IgD-negative memory B cell (primary cell): ENCODE data around the gene PARP8. TPM values are rescaled to one million over a fixed set of nuclear protein-coding genes. Genes with fewer than 3 reads are reported as not detected.

Source experiments
- H3K27ac Mint-ChIP-seq, 3 donors: one replicate each; pipeline ENCODE4 v1.8.0; 2020 to 2022; ENCODE audit warnings: mild to moderate bottlenecking in 3 of 3, mixed read lengths in 3 of 3, moderate library complexity in 1 of 3
- H3K27me3 Mint-ChIP-seq: one replicate; pipeline ENCODE4 v1.8.0; 2021; ENCODE audit warnings: mixed read lengths
- H3K36me3 Mint-ChIP-seq: one replicate; pipeline ENCODE4 v1.8.0; 2020; ENCODE audit warnings: mild to moderate bottlenecking, mixed read lengths
- H3K4me1 Mint-ChIP-seq, 3 donors: one replicate each; pipeline ENCODE4 v1.8.0; 2020 to 2022; ENCODE audit warnings: mixed read lengths in 3 of 3, mild to moderate bottlenecking in 1 of 3
- H3K4me3 Mint-ChIP-seq, 4 donors: one replicate each; pipeline ENCODE4 v1.8.0; 2020 to 2022; ENCODE audit warnings: mild to moderate bottlenecking in 4 of 4, mixed read lengths in 4 of 4, moderate library complexity in 3 of 4
- H3K9me3 Mint-ChIP-seq, 3 donors: one replicate each; pipeline ENCODE4 v1.8.0; 2020 to 2021; ENCODE audit warnings: mixed read lengths in 3 of 3, mild to moderate bottlenecking in 1 of 3
- polyA plus RNA-seq: library from polyadenylated mRNA; unstranded; fragments of 300-500 nt; fragmentation: Illumina TruSeq; gene quantifications from one replicate; pipeline ENCODE4 v1.2.3, GENCODE V29; 2021

The PARP8 gene
- polyA plus RNA-seq, 1 donor from 2014 or later = 34.1 TPM

- peak overlapping the region in 2 of 3 donors; percentile 16 to 33 for H3K27ac Mint-ChIP-seq
- no peaks in the 10 kb centered on the region for H3K27me3 Mint-ChIP-seq
- peak overlapping the region in 1 of 4 donors; percentile 3 for H3K4me3 Mint-ChIP-seq
- H3K36me3 Mint-ChIP-seq = peaks cover 3% of the 10 kb centered on the region
- H3K4me1 Mint-ChIP-seq = peaks cover 28 to 45% (median 37%) of the 10 kb centered on the region in 3 donors
- H3K9me3 Mint-ChIP-seq = no peaks in the 10 kb centered on the region
Observed at GRCh38 chr5:50726475-50727148, 60.2 kb downstream of the PARP8 start.

DNA sequence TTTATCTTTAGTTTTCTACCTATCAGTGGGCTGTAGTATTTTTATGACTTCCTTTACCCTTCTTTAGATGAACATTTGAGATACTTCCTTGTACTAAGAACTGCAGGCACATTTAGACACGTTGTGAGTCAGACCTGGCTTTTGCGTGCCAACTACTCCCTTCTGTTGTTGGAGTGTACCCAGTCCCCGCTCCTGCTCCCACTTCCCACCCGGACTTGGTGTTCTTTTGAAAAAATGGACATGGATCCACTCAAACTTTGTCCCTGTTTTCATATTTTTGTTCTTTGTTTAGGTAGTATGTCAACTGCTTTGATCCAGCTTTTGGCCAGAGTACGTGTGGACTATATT lies 60.7 kb downstream of the PARP8 start:
- Mint-ChIP-seq H3K27ac (peak overlapping the region in 1 of 3 donors; percentile 33), H3K4me1 (peaks cover 28 to 43% (median 36%) of the 10 kb centered on the region in 3 donors), H3K9me3 (no peaks in the 10 kb centered on the region), H3K4me3 (peak overlapping the region in 2 of 4 donors; percentile 3), H3K36me3 (peaks cover 3% of the 10 kb centered on the region), H3K27me3 (no peaks in the 10 kb centered on the region)

DNA sequence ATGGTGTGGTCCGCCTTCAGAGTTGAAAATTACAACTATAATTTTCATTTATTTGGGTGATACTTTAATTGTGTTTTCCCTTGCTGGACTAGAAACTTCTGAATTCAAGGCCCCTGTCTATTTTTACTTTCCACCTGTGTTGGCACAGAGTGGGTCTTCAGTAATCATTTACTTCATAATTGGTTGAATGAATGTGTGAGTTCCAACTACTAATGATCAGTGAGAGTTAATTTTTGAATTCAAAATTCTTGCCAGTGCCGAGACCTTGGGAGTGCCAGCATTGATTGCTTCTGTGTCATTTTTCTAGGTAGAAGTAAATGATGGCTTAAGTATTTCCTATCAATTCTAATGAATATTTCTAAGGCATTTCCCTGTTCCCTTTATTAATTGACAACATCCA lies 61.4 kb downstream of the PARP8 start:
- H3K27me3 Mint-ChIP-seq = no peaks in the 10 kb centered on the region
- no peak overlapping the region for H3K27ac Mint-ChIP-seq
- H3K4me3 Mint-ChIP-seq = no peak overlapping the region
- peaks cover 3% of the 10 kb centered on the region for H3K36me3 Mint-ChIP-seq
- H3K9me3 Mint-ChIP-seq = no peaks in the 10 kb centered on the region
- H3K4me1 Mint-ChIP-seq = peaks cover 23 to 36% (median 29%) of the 10 kb centered on the region in 3 donors

GRCh38 chr5:50730336-50730735 lies 63.9 kb downstream of the PARP8 start:
- Mint-ChIP-seq H3K27me3 (no peaks in the 10 kb centered on the region), H3K36me3 (peaks cover 3% of the 10 kb centered on the region), H3K4me3 (no peak overlapping the region), H3K4me1 (peaks cover 22 to 37% (median 34%) of the 10 kb centered on the region in 3 donors), H3K27ac (no peak overlapping the region), H3K9me3 (no peaks in the 10 kb centered on the region)

GRCh38 chr5:50730841-50731240 lies 64.4 kb downstream of the PARP8 start:
- peaks cover 1% of the 10 kb centered on the region for H3K36me3 Mint-ChIP-seq
- no peaks in the 10 kb centered on the region for H3K9me3 Mint-ChIP-seq
- no peaks in the 10 kb centered on the region for H3K27me3 Mint-ChIP-seq
- H3K27ac Mint-ChIP-seq = peak overlapping the region in 1 of 3 donors; percentile 31
- H3K4me3 Mint-ChIP-seq = no peak overlapping the region
- H3K4me1 Mint-ChIP-seq = peaks cover 21 to 37% (median 34%) of the 10 kb centered on the region in 3 donors

- peaks cover 15 to 23% (median 19%) of the 10 kb centered on the region in 3 donors for H3K4me1 Mint-ChIP-seq
Observed at GRCh38 chr5:50733741-50734140, 67.3 kb downstream of the PARP8 start.

GRCh38 chr5:50738864-50739263 lies 72.4 kb downstream of the PARP8 start:
- no peaks in the 10 kb centered on the region for H3K27me3 Mint-ChIP-seq
- H3K27ac Mint-ChIP-seq = peak overlapping the region in 1 of 3 donors; percentile 69
- H3K9me3 Mint-ChIP-seq = peaks cover 0 to 4% (median 0%) of the 10 kb centered on the region in 3 donors
- no peaks in the 10 kb centered on the region for H3K36me3 Mint-ChIP-seq
- H3K4me1 Mint-ChIP-seq = peaks cover 25 to 31% (median 31%) of the 10 kb centered on the region in 3 donors
- H3K4me3 Mint-ChIP-seq = no peak overlapping the region

More at GRCh38 chr5:50733741-50734140, 67.3 kb downstream of the PARP8 start:
- H3K36me3 Mint-ChIP-seq = peaks cover 1% of the 10 kb centered on the region
- H3K27me3 Mint-ChIP-seq = no peaks in the 10 kb centered on the region
- H3K9me3 Mint-ChIP-seq = no peaks in the 10 kb centered on the region
- H3K4me3 Mint-ChIP-seq = no peak overlapping the region
- peak overlapping the region in 1 of 3 donors; percentile 4 for H3K27ac Mint-ChIP-seq

GRCh38 chr5:50740832-50741231 lies 74.4 kb downstream of the PARP8 start:
- Mint-ChIP-seq H3K4me3 (no peak overlapping the region), H3K27ac (no peak overlapping the region), H3K4me1 (peaks cover 31 to 42% (median 38%) of the 10 kb centered on the region in 3 donors), H3K9me3 (peaks cover 0 to 4% (median 0%) of the 10 kb centered on the region in 3 donors), H3K27me3 (no peaks in the 10 kb centered on the region), H3K36me3 (no peaks in the 10 kb centered on the region)

DNA sequence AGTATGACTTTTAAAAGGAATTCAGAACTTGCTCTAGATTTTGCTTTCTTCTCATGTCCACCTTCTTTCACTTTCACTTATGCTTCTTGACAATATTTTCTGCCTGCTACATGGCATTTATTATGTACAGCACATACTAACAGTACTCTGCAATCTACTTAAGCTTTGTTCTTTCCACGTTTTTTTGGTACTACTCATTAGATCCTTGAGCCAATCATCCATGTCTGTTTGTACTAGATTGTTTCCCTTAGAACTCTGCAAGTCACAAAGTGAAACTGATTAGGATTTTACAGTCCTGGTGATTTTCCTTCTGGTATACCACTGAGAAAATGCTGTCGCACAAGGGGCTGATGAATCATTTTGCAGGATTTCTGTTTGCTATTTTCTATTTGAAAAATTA lies 78.3 kb downstream of the PARP8 start:
- Mint-ChIP-seq H3K4me1 (peaks cover 33 to 57% (median 53%) of the 10 kb centered on the region in 3 donors), H3K4me3 (peak overlapping the region; percentile 39 to 86 (median 78)), H3K27ac (peak overlapping the region; percentile 1 to 78 (median 31)), H3K9me3 (peaks cover 0 to 4% (median 0%) of the 10 kb centered on the region in 3 donors), H3K36me3 (peaks cover 3% of the 10 kb centered on the region), H3K27me3 (peaks cover 2% of the 10 kb centered on the region)

- Mint-ChIP-seq H3K9me3 (no peaks in the 10 kb centered on the region), H3K27me3 (peaks cover 2% of the 10 kb centered on the region), H3K36me3 (peaks cover 3% of the 10 kb centered on the region), H3K4me3 (peak overlapping the region in 3 of 4 donors; percentile 74 to 86 (median 82)), H3K27ac (peak overlapping the region in 1 of 3 donors; percentile 78), H3K4me1 (peaks cover 37 to 52% (median 49%) of the 10 kb centered on the region in 3 donors)
Observed at GRCh38 chr5:50745221-50745910, 78.9 kb downstream of the PARP8 start.

DNA sequence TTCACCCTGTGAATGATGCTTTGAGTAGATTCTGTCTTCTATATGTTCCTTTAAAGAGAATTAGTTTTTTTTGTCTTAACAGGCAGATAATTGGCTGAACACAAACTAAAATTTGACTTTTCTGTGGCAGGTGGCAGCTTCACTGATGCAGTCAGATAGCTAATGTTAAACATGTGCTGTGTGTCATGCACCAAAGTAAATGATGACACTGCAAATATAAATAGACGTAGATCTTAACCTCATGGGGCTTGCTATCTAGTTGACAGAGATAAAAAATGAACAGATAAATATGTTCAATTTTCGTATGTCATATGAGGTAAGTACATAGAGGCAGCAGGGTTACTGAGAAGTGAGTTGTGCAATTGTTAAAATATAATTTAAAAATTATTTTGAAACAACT lies 82.7 kb downstream of the PARP8 start:
- Mint-ChIP-seq H3K9me3 (no peaks in the 10 kb centered on the region), H3K27ac (peak overlapping the region in 2 of 3 donors; percentile 18 to 48)

GRCh38 chr5:50749873-50750272 lies 83.4 kb downstream of the PARP8 start:
- Mint-ChIP-seq H3K27ac (peak overlapping the region in 2 of 3 donors; percentile 24 to 53), H3K9me3 (no peaks in the 10 kb centered on the region), H3K4me3 (no peak overlapping the region), H3K27me3 (peaks cover 2% of the 10 kb centered on the region), H3K36me3 (peaks cover 9% of the 10 kb centered on the region), H3K4me1 (peaks cover 20 to 34% (median 32%) of the 10 kb centered on the region in 3 donors)

More for the DNA sequence above, 82.7 kb downstream of the PARP8 start:
- Mint-ChIP-seq H3K27me3 (peaks cover 2% of the 10 kb centered on the region), H3K36me3 (peaks cover 9% of the 10 kb centered on the region), H3K4me3 (no peak overlapping the region), H3K4me1 (peaks cover 27 to 40% (median 39%) of the 10 kb centered on the region in 3 donors)

- H3K27me3 Mint-ChIP-seq = peaks cover 2% of the 10 kb centered on the region
- H3K9me3 Mint-ChIP-seq = no peaks in the 10 kb centered on the region
- peak overlapping the region in 2 of 3 donors; percentile 27 to 83 for H3K27ac Mint-ChIP-seq
- H3K36me3 Mint-ChIP-seq = peaks cover 9% of the 10 kb centered on the region
- H3K4me1 Mint-ChIP-seq = peaks cover 14 to 30% (median 24%) of the 10 kb centered on the region in 3 donors
- no peak overlapping the region for H3K4me3 Mint-ChIP-seq
Observed at GRCh38 chr5:50751064-50751657, 84.7 kb downstream of the PARP8 start.

- peaks cover 9% of the 10 kb centered on the region for H3K36me3 Mint-ChIP-seq
- peaks cover 16 to 29% (median 16%) of the 10 kb centered on the region in 3 donors for H3K4me1 Mint-ChIP-seq
- H3K27me3 Mint-ChIP-seq = peaks cover 2% of the 10 kb centered on the region
- no peak overlapping the region for H3K27ac Mint-ChIP-seq
- H3K4me3 Mint-ChIP-seq = no peak overlapping the region
- H3K9me3 Mint-ChIP-seq = no peaks in the 10 kb centered on the region
Observed at GRCh38 chr5:50752800-50753199, 86.4 kb downstream of the PARP8 start.
